RWPE2 (cell line): ENCODE measurements around the gene AGBL4.

ENCODE experiments used
- ATAC-seq: fragments of 200-7000 bp; cut with Tn5 transposase; 3 replicates; pipeline ENCODE4 v1.9.1; 2021; ENCODE audit warnings: low read depth
- DNase-seq: peaks from one replicate; pipeline ENCODE4 v3.0.0-alpha.2; 2020; ENCODE audit warnings: low spot score
- H3K27ac ChIP-seq: fragments of 450-650 bp; 2 replicates; pipeline ENCODE4 v1.5.1; 2017; ENCODE audit warnings: mild to moderate bottlenecking; ENCODE audit not compliant: poor library complexity, severe bottlenecking
- H3K27me3 ChIP-seq: fragments of 250-450 bp; sonication (Bioruptor Pico); 2 replicates; pipeline ENCODE4 v1.5.1; 2021; ENCODE audit warnings: mild to moderate bottlenecking, moderate library complexity; ENCODE audit not compliant: insufficient read depth, poor library complexity, severe bottlenecking
- H3K36me3 ChIP-seq: fragments of 250-450 bp; sonication (Bioruptor Pico); 2 replicates; pipeline ENCODE4 v1.5.1; 2020; ENCODE audit warnings: low read depth, mild to moderate bottlenecking, moderate library complexity
- H3K4me1 ChIP-seq: fragments of 250-450 bp; sonication (Bioruptor Pico); 2 replicates; pipeline ENCODE4 v1.5.1; 2021; ENCODE audit warnings: mild to moderate bottlenecking, moderate library complexity; ENCODE audit not compliant: insufficient read depth, poor library complexity, severe bottlenecking
- H3K4me3 ChIP-seq: fragments of 250-450 bp; sonication (Bioruptor Pico); 2 replicates; pipeline ENCODE4 v1.5.1; 2021; ENCODE audit warnings: mild to moderate bottlenecking, moderate library complexity; ENCODE audit not compliant: severe bottlenecking
- H3K9me3 ChIP-seq: fragments of 250-450 bp; sonication (Bioruptor Pico); 2 replicates; pipeline ENCODE4 v1.5.1; 2021; ENCODE audit warnings: mild to moderate bottlenecking, moderate library complexity; ENCODE audit not compliant: severe bottlenecking
- TF ChIP-seq, protein P1 (sequence below): fragments of 450-650 bp; IDR thresholded peaks from one replicate; pipeline ENCODE4 v1.5.1; 2017; ENCODE audit warnings: mild to moderate bottlenecking, moderate library complexity; ENCODE audit not compliant: poor library complexity, severe bottlenecking

Gene AGBL4

DNA sequence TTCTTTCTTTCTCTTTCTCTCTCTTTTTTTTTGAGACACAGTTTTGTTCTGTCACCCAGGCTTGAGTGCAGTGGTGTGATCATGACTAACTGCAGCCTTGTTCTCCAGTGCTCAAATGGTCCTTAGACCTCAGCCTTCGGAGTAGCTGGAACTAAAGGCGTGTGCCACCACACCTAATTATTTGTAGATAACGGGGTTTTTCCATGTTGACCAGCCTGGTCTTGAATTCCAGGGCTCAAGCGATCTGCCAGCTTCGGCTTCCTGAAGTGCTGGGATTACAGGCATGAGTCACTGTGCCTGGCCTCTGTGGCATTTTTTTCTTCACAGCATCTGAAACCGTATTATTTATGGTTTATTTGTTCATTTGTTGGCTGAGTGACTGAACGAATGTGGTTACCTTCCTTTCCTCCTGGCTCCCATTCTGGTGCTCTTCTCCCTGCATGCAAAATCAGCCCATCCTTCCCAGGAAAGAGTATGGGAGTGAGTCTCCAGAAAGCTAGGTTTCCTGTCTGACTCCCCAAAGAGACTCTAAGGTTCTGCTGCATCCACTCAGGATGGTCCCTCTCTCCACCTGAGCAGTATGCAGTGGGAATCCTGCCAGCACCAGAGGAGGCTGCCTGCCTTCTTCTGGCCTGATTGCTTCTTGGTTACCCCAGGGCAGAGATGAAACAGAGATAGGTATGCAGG, 1092.1 kb downstream of the AGBL4 start:
- H3K36me3 ChIP-seq: no peaks in the 10 kb centered on the region
- H3K4me3 ChIP-seq: no peak overlapping the region
- DNase-seq (no peak), ATAC-seq (peak; percentile 73)
- TF ChIP-seq, protein P1, sequence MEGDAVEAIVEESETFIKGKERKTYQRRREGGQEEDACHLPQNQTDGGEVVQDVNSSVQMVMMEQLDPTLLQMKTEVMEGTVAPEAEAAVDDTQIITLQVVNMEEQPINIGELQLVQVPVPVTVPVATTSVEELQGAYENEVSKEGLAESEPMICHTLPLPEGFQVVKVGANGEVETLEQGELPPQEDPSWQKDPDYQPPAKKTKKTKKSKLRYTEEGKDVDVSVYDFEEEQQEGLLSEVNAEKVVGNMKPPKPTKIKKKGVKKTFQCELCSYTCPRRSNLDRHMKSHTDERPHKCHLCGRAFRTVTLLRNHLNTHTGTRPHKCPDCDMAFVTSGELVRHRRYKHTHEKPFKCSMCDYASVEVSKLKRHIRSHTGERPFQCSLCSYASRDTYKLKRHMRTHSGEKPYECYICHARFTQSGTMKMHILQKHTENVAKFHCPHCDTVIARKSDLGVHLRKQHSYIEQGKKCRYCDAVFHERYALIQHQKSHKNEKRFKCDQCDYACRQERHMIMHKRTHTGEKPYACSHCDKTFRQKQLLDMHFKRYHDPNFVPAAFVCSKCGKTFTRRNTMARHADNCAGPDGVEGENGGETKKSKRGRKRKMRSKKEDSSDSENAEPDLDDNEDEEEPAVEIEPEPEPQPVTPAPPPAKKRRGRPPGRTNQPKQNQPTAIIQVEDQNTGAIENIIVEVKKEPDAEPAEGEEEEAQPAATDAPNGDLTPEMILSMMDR: no peak
- no peaks in the 10 kb centered on the region for H3K9me3 ChIP-seq
- no peaks in the 10 kb centered on the region for H3K4me1 ChIP-seq
- H3K27ac ChIP-seq: no peak overlapping the region
- H3K27me3 ChIP-seq: no peaks in the 10 kb centered on the region

GRCh38 chr1:48930011-48930410, 1093.7 kb downstream of the AGBL4 start:
- H3K27ac ChIP-seq: no peak overlapping the region
- no peak overlapping the region for H3K4me3 ChIP-seq
- ATAC-seq (no peak), DNase-seq (no peak)
- TF ChIP-seq, protein P1: no peak
- H3K36me3 ChIP-seq: no peaks in the 10 kb centered on the region
- H3K27me3 ChIP-seq: no peaks in the 10 kb centered on the region
- no peaks in the 10 kb centered on the region for H3K9me3 ChIP-seq
- no peaks in the 10 kb centered on the region for H3K4me1 ChIP-seq

DNA sequence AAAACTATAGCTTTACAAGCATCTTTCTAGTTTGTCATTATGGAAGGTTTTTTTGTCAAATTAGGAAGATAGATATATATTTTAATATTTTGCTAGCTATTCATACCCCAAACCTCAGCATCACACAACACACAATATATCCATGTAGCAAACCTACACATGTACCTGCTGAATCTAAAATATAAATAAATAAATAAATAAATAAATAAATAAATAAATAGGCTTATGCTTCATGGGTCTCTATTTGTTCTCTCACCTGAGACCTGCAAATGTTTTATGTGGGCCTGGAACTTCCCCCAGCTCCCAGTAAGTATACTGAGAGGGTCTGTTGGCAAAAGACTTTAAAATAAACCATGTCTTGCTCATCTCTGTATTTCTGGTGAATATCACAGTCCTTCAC, 1099.7 kb downstream of the AGBL4 start:
- Histone ChIP-seq H3K36me3 (no peaks in the 10 kb centered on the region), H3K4me1 (no peaks in the 10 kb centered on the region), H3K27me3 (no peaks in the 10 kb centered on the region), H3K4me3 (no peak overlapping the region), H3K27ac (no peak overlapping the region), H3K9me3 (no peaks in the 10 kb centered on the region)
- no peak for DNase-seq
- no peak for ATAC-seq
- TF ChIP-seq, protein P1: no peak

GRCh38 chr1:48923116-48923515, 1100.6 kb downstream of the AGBL4 start:
- Histone ChIP-seq H3K27ac (no peak overlapping the region), H3K36me3 (no peaks in the 10 kb centered on the region), H3K9me3 (no peaks in the 10 kb centered on the region), H3K27me3 (no peaks in the 10 kb centered on the region), H3K4me1 (no peaks in the 10 kb centered on the region), H3K4me3 (no peak overlapping the region)
- ATAC-seq (no peak), DNase-seq (no peak)
- TF ChIP-seq, protein P1: no peak

DNA sequence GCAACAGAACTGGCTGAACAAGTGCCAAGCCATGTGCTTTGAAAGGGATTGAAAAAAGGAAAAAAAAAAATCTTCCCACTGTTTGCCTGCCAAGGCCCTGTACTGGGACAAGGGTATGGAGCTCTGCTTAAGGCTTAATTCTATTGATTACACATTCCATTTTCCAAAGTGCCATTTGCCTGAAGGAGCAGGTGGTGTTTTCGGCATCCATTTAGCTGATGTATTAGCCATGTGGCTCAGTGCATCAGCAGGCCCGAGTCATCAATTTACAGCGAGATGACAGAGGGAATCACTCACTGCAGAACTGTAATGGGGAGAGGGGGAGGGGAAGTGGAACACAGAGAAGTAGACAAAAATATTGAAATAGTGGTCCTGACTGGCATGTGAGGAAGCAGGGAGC, 1102.9 kb downstream of the AGBL4 start:
- Histone ChIP-seq H3K27me3 (no peaks in the 10 kb centered on the region), H3K4me3 (no peak overlapping the region), H3K9me3 (no peaks in the 10 kb centered on the region), H3K4me1 (no peaks in the 10 kb centered on the region), H3K36me3 (no peaks in the 10 kb centered on the region), H3K27ac (no peak overlapping the region)
- DNase-seq (no peak), ATAC-seq (no peak)
- TF ChIP-seq, protein P1: no peak
